K562 (cell line): Measurements from ENCODE around the gene ANKLE1. TPM values are rescaled to one million over a fixed set of nuclear protein-coding genes. Genes with fewer than 3 reads are reported as not detected.

Experiments used
- CEBPB ChIP-seq: fragments of 450-650 bp; IDR thresholded peaks from 2 replicates; pipeline ENCODE4 v1.6.1; 2016; ENCODE audit warnings: missing genetic modification characterization, missing compliant biosample characterization
- CGGBP1 ChIP-seq: fragments of 250-450 bp; sonication (Bioruptor Pico); IDR thresholded peaks from 2 replicates; pipeline ENCODE4 v1.9.0; 2021; ENCODE audit warnings: mild to moderate bottlenecking
- CHD1 ChIP-seq: fragments of 200-600 bp; sonication (generic); IDR thresholded peaks from one replicate; pipeline ENCODE4 v1.6.1; 2012; ENCODE audit warnings: mild to moderate bottlenecking, moderate library complexity, low read length, inconsistent platforms
- FOXP1 ChIP-seq: sonication (generic); formaldehyde crosslinking; IDR thresholded peaks from 2 replicates; pipeline ENCODE4 v1.8.0; 2022; ENCODE audit warnings: mild to moderate bottlenecking, missing genetic modification reagents
- MCM3 ChIP-seq: fragments of 450-650 bp; IDR thresholded peaks from 2 replicates; pipeline ENCODE4 v1.6.1; 2016
- PHB ChIP-seq: fragments of 250-450 bp; sonication (Bioruptor Pico); IDR thresholded peaks from 2 replicates; pipeline ENCODE4 v1.5.0; 2021
- PTTG1 ChIP-seq: fragments of 450-650 bp; IDR thresholded peaks from 2 replicates; pipeline ENCODE4 v1.6.1; 2016; ENCODE audit warnings: low read depth, mild to moderate bottlenecking, missing genetic modification characterization, missing compliant biosample characterization
- TAF1 ChIP-seq: IDR thresholded peaks from 2 replicates; pipeline ENCODE4 v1.6.1; 2011; ENCODE audit warnings: mild to moderate bottlenecking, low read length, moderate library complexity; ENCODE audit not compliant: insufficient read depth, control insufficient read depth, severe bottlenecking; ENCODE audit errors: extremely low read depth
- XRCC5 ChIP-seq: fragments of 200-400 bp; formaldehyde crosslinking; IDR thresholded peaks from 2 replicates; pipeline ENCODE4 v1.6.1; 2017; ENCODE audit warnings: low read depth, mild to moderate bottlenecking, low read length
- YBX1 ChIP-seq: fragments of 450-650 bp; IDR thresholded peaks from 2 replicates; pipeline ENCODE4 v1.7.1; 2016; ENCODE audit warnings: mild to moderate bottlenecking
- ZFP1 ChIP-seq: fragments of 450-650 bp; formaldehyde crosslinking; IDR thresholded peaks from 2 replicates; pipeline ENCODE4 v1.4.0; 2020; ENCODE audit warnings: mild to moderate bottlenecking, mixed read lengths
- ZNF174 ChIP-seq: fragments of 250-450 bp; sonication (Bioruptor Pico); IDR thresholded peaks from 2 replicates; pipeline ENCODE4 v1.4.0; 2020; ENCODE audit warnings: mild to moderate bottlenecking
- ZNF23 ChIP-seq: fragments of 250-450 bp; sonication (Bioruptor Pico); IDR thresholded peaks from 2 replicates; pipeline ENCODE4 v1.4.0; 2020; ENCODE audit warnings: mild to moderate bottlenecking
- ZNF324 ChIP-seq: fragments of 250-450 bp; sonication (Bioruptor Pico); IDR thresholded peaks from 2 replicates; pipeline ENCODE4 v1.4.0; 2020; ENCODE audit warnings: mild to moderate bottlenecking
- ZSCAN29 ChIP-seq: fragments of 450-650 bp; IDR thresholded peaks from 2 replicates; pipeline ENCODE4 v1.6.1; 2017
- polyA plus RNA-seq, 8 experiments: library from polyadenylated mRNA; depleted of rRNA in 4 of 8; stranded (reverse) in 5 of 8; unstranded in 3 of 8; fragments of >200 nt; fragmentation: Nextera tagmentation in 2 of 8; fragmentation: Illumina TruSeq in 1 of 8; extraction: Ambion mirVana in 2 of 8; extraction: Trizol in 1 of 8; gene quantifications; 2 replicates each; pipeline versions ENCODE4 v1.2.1 to v1.2.3, GENCODE V29; 2011 to 2014; ENCODE audit warnings: inconsistent platforms in 1 of 8, missing spikeins in 1 of 8
- total RNA-seq, 7 experiments: library from RNA; depleted of rRNA in 6 of 7; stranded (reverse); fragments of >200 nt in 6 of 7; fragmentation: Illumina TruSeq in 2 of 7; extraction: Trizol in 2 of 7; gene quantifications; 2 replicates each; pipeline versions ENCODE4 v1.2.1 to v1.2.3, GENCODE V29; 2011 to 2021; ENCODE audit warnings: low replicate concordance in 1 of 7
- TF ChIP-seq, protein P1 (sequence below): sonication (generic); formaldehyde crosslinking; IDR thresholded peaks from 2 replicates; pipeline ENCODE4 v1.8.1; 2023; ENCODE audit warnings: missing genetic modification reagents, mild to moderate bottlenecking, borderline replicate concordance
- TF ChIP-seq, protein P2 (sequence below): fragments of 450-650 bp; formaldehyde crosslinking; IDR thresholded peaks from 2 replicates; pipeline ENCODE4 v1.4.0; 2020; ENCODE audit warnings: mild to moderate bottlenecking, moderate library complexity

The ANKLE1 gene
- total and polyA plus RNA-seq, 9 of the 15 experiments (the other 6 are each of a cell fraction or from before 2014, with no cell fraction given) = 0.63 to 9.2 (median 2.9) TPM

- TF ChIP-seq, protein P1, sequence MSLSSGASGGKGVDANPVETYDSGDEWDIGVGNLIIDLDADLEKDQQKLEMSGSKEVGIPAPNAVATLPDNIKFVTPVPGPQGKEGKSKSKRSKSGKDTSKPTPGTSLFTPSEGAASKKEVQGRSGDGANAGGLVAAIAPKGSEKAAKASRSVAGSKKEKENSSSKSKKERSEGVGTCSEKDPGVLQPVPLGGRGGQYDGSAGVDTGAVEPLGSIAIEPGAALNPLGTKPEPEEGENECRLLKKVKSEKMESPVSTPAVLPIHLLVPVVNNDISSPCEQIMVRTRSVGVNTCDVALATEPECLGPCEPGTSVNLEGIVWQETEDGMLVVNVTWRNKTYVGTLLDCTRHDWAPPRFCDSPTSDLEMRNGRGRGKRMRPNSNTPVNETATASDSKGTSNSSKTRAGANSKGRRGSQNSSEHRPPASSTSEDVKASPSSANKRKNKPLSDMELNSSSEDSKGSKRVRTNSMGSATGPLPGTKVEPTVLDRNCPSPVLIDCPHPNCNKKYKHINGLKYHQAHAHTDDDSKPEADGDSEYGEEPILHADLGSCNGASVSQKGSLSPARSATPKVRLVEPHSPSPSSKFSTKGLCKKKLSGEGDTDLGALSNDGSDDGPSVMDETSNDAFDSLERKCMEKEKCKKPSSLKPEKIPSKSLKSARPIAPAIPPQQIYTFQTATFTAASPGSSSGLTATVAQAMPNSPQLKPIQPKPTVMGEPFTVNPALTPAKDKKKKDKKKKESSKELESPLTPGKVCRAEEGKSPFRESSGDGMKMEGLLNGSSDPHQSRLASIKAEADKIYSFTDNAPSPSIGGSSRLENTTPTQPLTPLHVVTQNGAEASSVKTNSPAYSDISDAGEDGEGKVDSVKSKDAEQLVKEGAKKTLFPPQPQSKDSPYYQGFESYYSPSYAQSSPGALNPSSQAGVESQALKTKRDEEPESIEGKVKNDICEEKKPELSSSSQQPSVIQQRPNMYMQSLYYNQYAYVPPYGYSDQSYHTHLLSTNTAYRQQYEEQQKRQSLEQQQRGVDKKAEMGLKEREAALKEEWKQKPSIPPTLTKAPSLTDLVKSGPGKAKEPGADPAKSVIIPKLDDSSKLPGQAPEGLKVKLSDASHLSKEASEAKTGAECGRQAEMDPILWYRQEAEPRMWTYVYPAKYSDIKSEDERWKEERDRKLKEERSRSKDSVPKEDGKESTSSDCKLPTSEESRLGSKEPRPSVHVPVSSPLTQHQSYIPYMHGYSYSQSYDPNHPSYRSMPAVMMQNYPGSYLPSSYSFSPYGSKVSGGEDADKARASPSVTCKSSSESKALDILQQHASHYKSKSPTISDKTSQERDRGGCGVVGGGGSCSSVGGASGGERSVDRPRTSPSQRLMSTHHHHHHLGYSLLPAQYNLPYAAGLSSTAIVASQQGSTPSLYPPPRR (CRISPR knock-in tag) = peak; percentile 88; the same call in 1 of the 2 replicates
- TF ChIP-seq XRCC5 (peak; percentile 86), CGGBP1 (CRISPR knock-in tag) (no peak), ZNF23 (CRISPR knock-in tag) (0 out of 2 replicates have a peak, but pooled peaks have one; percentile 17), YBX1 (no peak), PTTG1 (tag) (no peak), ZNF174 (CRISPR knock-in tag) (no peak), ZSCAN29 (0 out of 2 replicates have a peak, but pooled peaks have one; percentile 35), TAF1 (peak; percentile 65), ZNF324 (CRISPR knock-in tag) (no peak), ZFP1 (CRISPR knock-in tag) (no peak), FOXP1 (CRISPR knock-in tag) (peak; percentile 48), MCM3 (no peak), CEBPB (0 out of 2 replicates have a peak, but pooled peaks have one; percentile 35), PHB (CRISPR knock-in tag) (no peak), CHD1 (peak; percentile 91)
- TF ChIP-seq, protein P2, sequence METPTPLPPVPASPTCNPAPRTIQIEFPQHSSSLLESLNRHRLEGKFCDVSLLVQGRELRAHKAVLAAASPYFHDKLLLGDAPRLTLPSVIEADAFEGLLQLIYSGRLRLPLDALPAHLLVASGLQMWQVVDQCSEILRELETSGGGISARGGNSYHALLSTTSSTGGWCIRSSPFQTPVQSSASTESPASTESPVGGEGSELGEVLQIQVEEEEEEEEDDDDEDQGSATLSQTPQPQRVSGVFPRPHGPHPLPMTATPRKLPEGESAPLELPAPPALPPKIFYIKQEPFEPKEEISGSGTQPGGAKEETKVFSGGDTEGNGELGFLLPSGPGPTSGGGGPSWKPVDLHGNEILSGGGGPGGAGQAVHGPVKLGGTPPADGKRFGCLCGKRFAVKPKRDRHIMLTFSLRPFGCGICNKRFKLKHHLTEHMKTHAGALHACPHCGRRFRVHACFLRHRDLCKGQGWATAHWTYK = no peak
Observed at GRCh38 chr19:17333611-17334413, 52.1 kb downstream of the ANKLE1 start (continued).
